Astrocyte of the cerebellum (primary cell): ENCODE measurements around the gene KIF4A.

Experiments
- DNase-seq: peaks from one replicate; pipeline ENCODE4 v3.0.0-alpha.2; 2011; ENCODE audit warnings: low read depth
- H3K4me3 ChIP-seq: 2 replicates; pipeline ENCODE4 v1.5.1; 2011; ENCODE audit warnings: mild to moderate bottlenecking, low read depth, low read length, moderate library complexity
- CTCF ChIP-seq: IDR thresholded peaks from 2 replicates; pipeline ENCODE4 v1.5.1; 2012; ENCODE audit warnings: low read length, low read depth, moderate library complexity, mild to moderate bottlenecking; ENCODE audit errors: missing control alignments
- in situ Hi-C: cut with HindIII; loops from 2 replicates; pipeline ENCODE4 v1.10.0; 2017; ENCODE audit warnings: low sequenced_read_pairs

The KIF4A gene

GRCh38 chrX:70411475-70411874 lies 121.6 kb downstream of the KIF4A start:
- no peak overlapping the region for H3K4me3 ChIP-seq
- no peak for DNase-seq
- in situ Hi-C loops = no loop called here
- TF ChIP-seq CTCF = no peak

DNA sequence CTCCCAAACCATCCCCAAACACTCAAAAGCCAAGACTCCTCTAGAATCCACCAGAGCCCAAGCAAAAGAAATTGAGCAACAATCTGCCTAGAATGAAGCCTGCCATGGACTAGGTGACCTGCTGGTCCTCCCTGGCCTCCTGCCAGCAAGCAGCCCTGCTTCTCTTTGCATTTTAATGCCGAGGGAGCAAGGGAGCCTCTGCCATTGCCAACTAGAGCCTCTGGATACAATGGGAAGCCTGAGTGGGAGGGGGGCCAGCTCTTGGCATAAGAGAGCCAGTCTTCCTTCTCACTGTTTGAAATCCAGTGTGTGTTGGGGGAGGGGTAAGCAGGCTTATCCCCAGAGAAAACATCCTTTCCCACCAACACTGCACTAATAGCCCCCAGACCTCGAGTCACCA lies 131.7 kb downstream of the KIF4A start:
- TF ChIP-seq CTCF = no peak
- in situ Hi-C loops = no loop called here
- no peak for DNase-seq
- H3K4me3 ChIP-seq = no peak overlapping the region

- TF ChIP-seq CTCF = peak; percentile 23
- H3K4me3 ChIP-seq = no peak within 1 kb of the TSS
- in situ Hi-C loops = no loop called here
- DNase-seq = peak; percentile 29
These were observed 133.0 kb downstream of the KIF4A start, which contains the start of gene GDPD2 for GRCh38 chrX:70422851-70423341. TSS of gene GDPD2 (plus strand) at chrX:70423314. CDS start at chrX:70424985, 1,671 bp downstream.

- H3K4me3 ChIP-seq = no peak overlapping the region
- DNase-seq = no peak
- no peak for TF ChIP-seq CTCF
- in situ Hi-C loops = no loop called here
These were observed 134.2 kb downstream of the KIF4A start for GRCh38 chrX:70423936-70424675.

GRCh38 chrX:70424801-70425200 lies 134.9 kb downstream of the KIF4A start:
- H3K4me3 ChIP-seq = no peak overlapping the region
- in situ Hi-C loops = no loop called here
- no peak for DNase-seq
- no peak for TF ChIP-seq CTCF

DNA sequence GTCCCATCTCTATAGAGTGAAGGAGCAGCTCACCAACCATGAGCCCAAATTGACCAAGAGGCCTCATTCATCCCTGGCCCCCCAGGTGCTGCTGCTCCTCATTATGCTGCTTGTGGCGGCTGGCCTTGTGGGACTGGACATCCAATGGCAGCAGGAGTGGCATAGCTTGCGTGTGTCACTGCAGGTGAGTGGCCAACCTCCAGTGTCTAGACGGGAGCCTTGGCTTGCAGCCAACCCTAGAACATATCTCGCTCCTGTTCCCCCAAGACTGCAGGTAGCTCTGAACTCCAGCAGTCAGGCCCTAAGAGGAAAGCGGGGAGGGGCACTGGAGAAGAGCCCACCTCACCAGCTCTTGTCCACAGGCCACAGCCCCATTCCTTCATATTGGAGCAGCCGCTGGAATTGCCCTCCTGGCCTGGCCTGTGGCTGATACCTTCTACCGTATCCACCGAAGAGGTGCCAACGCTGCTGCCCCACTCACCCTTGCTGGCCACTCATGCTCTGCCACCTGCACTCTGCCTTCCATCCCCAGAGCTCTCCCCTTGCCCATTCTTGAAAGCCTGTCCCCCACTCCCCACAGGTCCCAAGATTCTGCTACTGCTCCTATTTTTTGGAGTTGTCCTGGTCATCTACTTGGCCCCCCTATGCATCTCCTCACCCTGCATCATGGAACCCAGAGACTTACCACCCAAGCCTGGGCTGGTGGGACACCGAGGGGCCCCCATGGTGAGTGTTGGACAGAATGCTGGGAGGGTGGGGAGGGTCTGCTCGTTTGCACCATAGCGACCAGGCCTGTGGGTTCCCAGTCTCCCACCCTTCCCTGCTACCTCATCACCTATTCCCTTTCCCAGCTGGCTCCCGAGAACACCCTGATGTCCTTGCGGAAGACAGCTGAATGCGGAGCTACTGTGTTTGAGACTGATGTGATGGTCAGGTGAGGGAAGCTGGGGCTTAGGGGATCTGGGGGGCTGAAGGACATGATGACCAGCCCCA lies 136.7 kb downstream of the KIF4A start:
- no peak for TF ChIP-seq CTCF
- H3K4me3 ChIP-seq = no peak overlapping the region
- DNase-seq = no peak
- in situ Hi-C loops = no loop called here
